ENCODE data around the gene SIGLEC7.

- TF ChIP-seq CTCF (IDR thresholded peaks at IDR 0.05; ENCODE audit: low read length) (no peak), EZH2phosphoT487 (IDR thresholded peaks at IDR 0.05; ENCODE audit: low read length) (no peak), EZH2 (optimal IDR thresholded peaks at IDR 0.05; ENCODE audit: low read depth, low read length) (no peak)
Measured at GRCh38 chr19:51131780-51132680, 10.1 kb upstream of the SIGLEC7 start.
